GM11168 (cell line): ENCODE results near the gene SLC6A1.
"Not testable (repeated sequence)": the region's sequence is repeated elsewhere in the genome, so short reads cannot be mapped to it uniquely, and the experiment has no call there.

Experiments
- in situ Hi-C: fragments of 300-500 bp; cut with MboI; formaldehyde crosslinking; loops from one replicate; pipeline ENCODE4 v1.12.0; 2022; ENCODE audit warnings: low sequenced_read_pairs; ENCODE audit not compliant: unreplicated experiment

The SLC6A1 gene

GRCh38 chr3:11055496-11055895 is 62.9 kb downstream of the SLC6A1 start:
- in situ Hi-C loops: no loop called here

- in situ Hi-C loops: no loop called here
These were observed 64.0 kb downstream of the SLC6A1 start for GRCh38 chr3:11056531-11057050.

- in situ Hi-C loops: no loop called here
These were observed 65.1 kb downstream of the SLC6A1 start for GRCh38 chr3:11057655-11058054.

- in situ Hi-C loops: no loop called here
These were observed 66.7 kb downstream of the SLC6A1 start for GRCh38 chr3:11059090-11059798.

- in situ Hi-C loops: no loop called here
These were observed 67.2 kb downstream of the SLC6A1 start for GRCh38 chr3:11059799-11060115.

GRCh38 chr3:11060500-11061251 is 68.1 kb downstream of the SLC6A1 start:
- in situ Hi-C loops: no loop called here

GRCh38 chr3:11061268-11061871 is 68.8 kb downstream of the SLC6A1 start:
- in situ Hi-C loops: not testable (repeated sequence)

GRCh38 chr3:11062704-11063103 is 70.2 kb downstream of the SLC6A1 start:
- in situ Hi-C loops: no loop called here

- in situ Hi-C loops: no loop called here
These were observed 78.7 kb downstream of the SLC6A1 start for GRCh38 chr3:11071096-11071755.

- in situ Hi-C loops: no loop called here
These were observed 80.1 kb downstream of the SLC6A1 start for GRCh38 chr3:11072631-11073030.

GRCh38 chr3:11074011-11074410 is 81.5 kb downstream of the SLC6A1 start:
- in situ Hi-C loops: no loop called here

- in situ Hi-C loops: no loop called here
These were observed 81.9 kb downstream of the SLC6A1 start for GRCh38 chr3:11074451-11074850.

- in situ Hi-C loops: not testable (repeated sequence)
These were observed 82.6 kb downstream of the SLC6A1 start for GRCh38 chr3:11075122-11075521.

- in situ Hi-C loops: no loop called here
These were observed 84.2 kb downstream of the SLC6A1 start for GRCh38 chr3:11076711-11077110.

GRCh38 chr3:11077466-11077865 is 84.9 kb downstream of the SLC6A1 start:
- in situ Hi-C loops: no loop called here

GRCh38 chr3:11078826-11079515 is 86.4 kb downstream of the SLC6A1 start:
- in situ Hi-C loops: no loop called here

- in situ Hi-C loops: no loop called here
These were observed 87.9 kb downstream of the SLC6A1 start for GRCh38 chr3:11080492-11080891.

- in situ Hi-C loops: no loop called here
These were observed 91.5 kb downstream of the SLC6A1 start for GRCh38 chr3:11084098-11084497.

- in situ Hi-C loops: no loop called here
These were observed 92.1 kb downstream of the SLC6A1 start for GRCh38 chr3:11084677-11085076.
